NOMO-1 treated with DMSO at 0.1 percent for 48 hours (cell line): ENCODE results near the gene CAMTA1.

ENCODE experiments used
- DNase-seq: peaks from one replicate; lab custom pipeline; 2025; ENCODE audit not compliant: unreplicated experiment; lab: John Stamatoyannopoulos, UW

CAMTA1 gene

DNA sequence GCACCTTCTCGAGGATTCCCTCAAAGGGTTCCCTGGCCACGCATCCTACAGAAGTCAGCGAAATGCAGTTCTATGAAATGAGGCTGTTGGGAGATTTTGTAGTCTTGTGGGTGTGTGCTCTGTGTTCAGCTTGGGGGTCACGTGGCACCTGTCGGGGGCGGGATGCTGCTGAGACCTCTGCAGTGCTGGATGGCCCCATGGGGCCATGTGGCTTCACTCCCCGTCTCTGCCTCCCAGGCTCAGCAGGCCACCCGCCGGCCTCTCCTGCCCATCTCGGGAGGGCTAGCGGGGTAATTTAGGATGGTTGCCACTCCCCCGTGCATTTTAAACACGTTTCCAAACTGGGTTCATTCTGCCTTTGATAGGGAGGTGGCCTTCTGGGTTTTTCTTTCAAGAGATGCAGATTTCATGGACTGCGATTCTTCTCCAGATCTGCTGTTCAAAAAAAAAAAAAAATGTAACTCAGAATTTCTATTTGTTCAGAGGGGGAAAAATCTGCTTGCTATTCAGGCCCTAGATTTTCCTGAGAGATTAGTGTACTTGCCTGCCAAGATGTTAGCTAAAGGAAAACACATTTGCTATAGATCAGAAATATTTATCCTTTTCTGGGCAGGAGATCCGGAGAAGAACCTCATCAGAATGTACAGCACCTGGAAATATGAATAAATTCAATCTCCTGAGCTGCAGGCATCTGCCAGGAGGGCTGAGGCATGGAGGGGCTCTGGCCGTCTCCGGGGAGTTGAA is 708.6 kb downstream of the CAMTA1 start:
- no peak for DNase-seq

DNA sequence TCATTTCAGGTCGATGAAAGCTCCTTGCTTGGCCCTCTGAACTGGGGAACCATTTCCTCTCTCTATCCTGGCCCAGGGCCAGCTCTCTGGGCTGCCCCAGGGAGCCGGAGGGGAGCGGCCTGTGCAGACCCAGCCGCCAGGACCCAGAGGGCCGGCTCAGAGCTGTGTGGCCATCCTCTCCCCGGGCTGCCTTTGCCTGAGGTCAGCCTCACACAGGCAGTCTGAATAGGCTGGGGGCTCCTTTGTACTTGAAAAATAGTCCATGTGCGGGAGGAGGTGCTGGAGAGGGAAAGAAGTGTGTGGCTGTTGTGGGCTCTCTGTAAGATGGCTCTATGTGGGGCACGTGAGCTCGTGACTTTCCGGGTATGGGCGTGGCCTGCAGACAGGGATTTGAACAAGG is 710.7 kb downstream of the CAMTA1 start:
- no peak for DNase-seq

DNA sequence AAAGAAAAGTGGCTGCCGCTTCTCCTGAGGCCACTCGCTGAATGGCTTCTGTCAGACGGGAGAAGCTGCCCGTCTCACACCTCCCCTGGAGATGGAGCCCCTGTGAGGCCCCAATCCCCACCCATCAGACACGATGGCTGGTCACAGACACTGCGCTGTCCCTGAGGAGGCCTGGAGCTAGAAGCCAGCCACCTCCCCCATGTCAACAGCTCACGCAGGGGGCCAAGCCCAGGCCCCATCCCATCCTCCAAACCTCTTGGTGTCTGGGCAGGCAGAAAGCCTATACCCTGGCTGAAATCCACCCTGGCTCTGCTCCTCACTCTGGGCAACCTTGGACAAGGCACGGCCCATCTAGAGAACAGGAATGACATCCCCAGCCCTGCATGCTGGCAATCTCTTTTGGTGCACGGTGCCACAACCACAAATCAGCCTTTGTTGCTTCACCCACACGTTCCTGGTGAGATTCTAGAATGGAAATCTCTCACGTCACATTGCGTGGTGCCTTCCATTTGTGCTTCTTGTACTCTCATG is 711.9 kb downstream of the CAMTA1 start:
- DNase-seq, result no peak

DNA sequence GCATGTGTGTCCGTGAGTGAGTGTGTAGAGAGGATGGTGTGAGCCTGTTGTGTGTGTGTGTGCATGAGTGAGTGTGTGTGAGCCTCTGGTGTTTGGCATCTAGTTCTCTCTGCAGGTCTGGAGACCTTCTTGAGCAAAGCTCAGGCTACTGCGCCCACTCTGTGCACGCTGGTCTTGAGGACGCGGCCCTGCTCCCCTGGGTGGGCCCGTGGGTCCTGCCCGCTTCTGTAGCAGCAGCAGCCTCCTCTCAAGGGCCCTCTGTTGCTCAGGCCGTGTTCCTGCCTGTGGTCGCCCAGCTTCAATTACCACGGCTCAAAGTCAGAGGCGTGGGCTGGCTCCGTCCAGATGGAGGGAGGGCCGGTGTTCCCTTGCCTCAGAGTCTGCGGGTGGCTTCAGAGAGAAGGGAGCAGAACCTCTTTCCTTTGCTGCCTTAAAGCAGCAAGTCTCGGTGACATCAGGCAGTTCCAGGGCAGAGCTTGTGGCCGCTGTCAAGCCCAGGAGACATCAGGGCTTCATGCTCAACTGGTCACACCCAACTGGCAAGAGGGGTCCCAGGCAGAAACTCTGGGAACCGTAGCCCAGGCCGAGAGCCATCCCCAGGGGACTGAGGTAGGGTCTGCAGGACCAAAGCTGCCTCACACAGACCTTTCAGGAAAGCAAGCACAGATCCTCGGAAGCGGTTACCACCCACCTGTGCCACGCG is 715.3 kb downstream of the CAMTA1 start:
- DNase-seq, result no peak

DNA sequence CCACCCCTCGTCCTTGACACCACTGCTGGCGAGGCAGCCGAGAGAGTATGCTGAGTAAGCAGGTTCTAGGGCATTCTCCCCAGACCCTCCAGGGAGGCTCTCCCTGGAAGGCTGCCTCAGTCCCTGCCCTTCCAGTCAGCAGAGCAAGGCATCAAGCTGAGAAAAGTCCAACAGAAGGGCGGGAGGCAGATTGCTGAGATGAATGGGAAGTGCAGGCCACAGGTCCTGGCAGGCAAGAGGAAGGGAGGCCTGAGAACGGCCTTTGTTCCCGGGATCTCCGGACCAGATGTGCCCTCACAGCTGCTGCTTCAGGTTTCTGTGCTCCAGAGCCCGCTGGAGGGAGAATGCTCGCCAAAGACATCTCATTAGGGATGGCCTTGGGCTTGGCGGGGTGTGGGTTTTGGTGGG is 715.8 kb downstream of the CAMTA1 start:
- no peak for DNase-seq

DNA sequence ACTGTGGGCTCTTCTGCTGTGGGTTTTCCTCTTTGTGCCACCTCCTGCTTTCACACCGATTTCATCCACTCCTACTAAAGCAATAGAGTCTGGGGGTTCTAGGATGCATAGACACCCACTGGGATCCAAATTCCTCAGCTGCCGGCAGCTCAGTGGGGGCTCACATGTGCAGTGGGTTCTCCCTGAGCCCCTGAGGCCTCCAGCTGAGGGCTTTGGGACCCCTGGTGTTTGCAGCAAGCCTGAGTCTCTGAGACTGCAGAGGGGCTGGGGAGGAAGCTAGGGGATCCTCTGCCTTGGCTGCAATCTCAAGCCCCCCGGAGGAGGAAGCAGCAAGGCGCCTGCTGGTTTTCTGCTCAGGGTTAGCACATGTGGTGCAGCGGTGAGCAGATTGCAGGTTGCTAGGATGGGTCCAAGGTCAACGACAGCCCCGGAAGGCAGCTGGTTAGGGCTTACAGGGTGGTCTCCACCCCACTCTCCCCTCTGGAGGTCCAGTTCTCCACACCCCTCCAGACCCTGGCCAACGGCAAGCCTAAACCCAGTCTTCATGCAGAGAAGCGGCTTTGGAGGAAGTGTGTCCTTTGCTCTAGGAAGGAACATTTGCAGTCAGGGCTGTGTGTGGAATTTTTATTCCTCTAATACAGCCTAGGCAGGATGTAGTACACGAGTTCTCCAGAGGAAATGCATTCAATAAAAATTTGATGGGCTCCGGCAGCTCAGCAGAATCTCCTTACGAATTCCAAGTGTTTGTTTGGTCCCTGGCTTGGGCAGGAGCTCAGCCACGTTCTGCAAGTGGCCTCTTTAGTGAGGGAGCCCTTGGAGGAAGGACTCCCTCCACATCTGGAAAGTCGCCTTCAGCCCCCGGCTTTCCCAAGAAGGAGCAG is 716.7 kb downstream of the CAMTA1 start:
- DNase-seq, result no peak

DNA sequence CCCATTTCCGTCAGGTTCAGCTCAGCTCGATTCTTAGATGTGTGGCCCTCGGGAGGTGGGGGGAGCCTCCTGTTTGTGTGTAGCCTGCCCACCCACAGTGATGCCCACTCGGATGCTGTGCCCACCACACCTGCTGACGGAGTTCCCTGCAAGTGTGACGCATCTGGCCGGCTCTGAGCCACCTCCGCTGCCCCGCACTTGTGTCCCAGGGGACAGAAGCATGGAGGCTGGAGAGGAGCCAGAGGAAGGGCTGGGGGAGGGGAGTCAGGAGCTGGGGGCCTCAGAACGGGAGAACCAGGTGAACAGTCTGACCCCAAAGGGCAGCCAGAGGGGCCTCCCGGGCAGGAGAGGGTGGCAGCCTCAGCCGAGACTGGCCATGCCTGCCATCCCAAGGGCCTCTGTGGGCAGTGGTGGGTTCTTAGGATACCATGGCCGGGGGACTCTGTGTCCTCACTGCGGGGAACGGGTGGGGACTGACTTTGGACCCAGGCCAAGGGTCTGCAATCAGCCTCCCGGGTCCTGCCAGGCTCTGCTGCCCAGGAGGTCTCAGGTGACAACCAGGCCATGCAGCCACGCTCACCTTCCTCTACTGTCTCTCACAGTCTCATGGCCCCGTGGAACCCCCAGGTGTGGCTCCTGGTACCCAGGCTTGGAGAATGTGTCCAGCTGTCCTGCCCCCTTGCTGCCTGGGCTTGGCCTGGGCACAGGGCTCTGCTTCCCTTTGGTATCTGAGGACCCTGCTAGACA is 718.6 kb downstream of the CAMTA1 start:
- DNase-seq, result no peak

DNA sequence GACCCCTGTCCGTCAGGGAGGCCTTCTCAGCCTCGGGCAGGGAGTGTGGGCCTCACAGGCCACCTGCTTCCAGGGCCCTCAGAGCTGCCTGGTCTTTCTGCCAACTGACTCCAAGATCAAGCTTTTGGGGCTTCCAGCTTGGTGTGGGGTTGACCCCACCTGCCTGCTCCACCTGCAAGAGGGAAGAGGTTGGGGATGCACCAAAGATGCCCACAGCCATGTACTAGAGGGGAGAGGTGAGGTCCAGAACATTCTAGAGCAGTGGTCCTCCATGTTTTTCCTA is 719.1 kb downstream of the CAMTA1 start:
- no peak for DNase-seq

DNA sequence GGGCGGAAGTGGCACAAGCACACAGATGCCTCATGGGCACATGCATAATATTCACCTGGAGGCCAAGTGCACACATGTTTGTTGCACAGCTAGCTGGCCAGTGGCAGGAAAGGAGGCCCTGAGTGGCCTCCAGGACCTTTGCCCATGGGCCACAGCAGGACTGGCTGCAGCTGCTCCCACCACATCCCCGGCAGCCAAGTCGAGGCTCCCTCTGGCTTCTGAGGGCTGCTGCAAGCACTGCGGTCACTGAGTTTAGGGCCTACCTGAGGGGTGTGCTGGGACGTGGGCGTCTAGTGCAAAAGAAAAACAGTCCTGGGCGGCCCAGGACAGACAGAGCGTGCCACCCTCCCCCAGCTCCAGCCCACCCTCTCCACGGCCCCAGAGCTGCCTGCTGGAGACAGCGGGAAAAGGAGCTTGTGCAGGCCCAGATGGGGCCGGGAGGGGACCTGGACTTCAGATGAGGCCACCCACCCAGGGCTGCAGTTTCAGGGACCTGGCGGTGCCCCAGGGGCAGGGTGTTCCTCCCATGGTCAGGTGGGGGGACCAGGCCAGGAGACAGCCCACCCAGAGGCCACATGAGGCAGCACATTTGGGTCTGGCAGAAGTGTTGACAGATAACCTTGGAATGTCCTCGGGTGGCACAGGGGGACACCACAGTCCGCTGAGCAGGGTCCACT is 720.0 kb downstream of the CAMTA1 start:
- no peak for DNase-seq

DNA sequence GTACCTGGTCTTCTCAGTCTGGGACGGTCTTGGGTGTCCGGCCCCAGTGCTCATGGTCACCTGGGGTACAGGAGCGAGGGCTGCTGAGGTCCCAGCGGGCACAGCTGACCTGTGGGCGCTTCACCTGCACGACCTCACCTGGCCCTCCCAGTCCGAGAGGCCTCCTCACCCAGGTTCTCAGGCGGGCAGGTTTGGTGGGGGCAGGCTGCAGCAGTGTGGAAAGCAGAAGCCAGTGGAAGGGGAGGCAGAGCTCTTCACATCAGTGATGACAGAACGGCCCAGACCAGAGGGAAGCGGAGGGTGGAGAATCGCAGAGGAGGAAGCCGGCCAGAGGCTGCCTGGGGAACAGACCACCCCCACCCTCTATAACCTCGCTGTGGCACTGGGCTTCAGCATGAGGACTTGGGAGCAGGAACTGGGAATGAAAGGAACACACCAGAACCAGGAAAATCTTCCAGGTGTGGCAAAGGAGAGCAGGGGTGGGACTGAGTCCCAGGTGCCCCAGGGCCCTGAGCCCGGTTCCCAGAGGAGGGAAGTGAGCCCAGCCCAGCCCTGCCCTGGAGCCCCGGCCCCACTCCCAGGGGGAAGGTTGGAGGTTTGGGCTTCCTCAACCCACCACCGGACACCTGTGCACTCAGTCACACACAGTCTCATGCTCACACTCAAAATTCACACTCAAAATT is 720.7 kb downstream of the CAMTA1 start:
- DNase-seq, result no peak

DNA sequence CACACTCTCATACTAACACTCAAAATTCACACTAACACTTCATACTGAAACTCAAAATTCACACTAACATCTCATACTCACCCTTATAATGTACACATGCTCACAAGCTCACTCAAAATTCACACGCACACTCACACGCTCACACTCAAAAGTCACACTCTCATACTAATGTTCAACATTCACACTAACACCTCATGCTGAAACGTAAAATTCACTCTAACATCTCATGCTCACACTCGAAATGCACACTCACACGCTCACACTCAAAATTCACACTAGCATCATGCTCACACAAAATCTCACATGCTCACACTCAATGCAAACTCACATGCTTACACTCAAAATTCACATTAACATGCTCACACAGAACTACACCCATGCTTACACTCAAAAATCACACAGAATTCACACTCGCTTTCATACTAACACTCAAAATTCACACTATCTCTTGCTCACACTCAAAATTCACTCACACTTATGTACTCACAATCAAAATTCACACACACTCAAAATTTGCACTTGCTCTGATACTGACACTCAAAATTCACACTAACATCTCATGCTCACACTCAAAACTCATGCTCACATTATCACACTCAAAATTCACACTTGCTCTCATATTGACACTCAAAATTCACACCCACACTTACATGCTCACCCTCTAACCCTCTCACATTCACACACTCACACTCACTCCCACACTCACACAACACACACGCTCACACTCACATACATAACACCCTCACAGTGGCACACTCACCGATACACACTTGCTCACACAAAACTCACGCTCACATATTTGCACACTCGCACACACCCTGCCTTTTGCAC is 721.4 kb downstream of the CAMTA1 start:
- no peak for DNase-seq

DNA sequence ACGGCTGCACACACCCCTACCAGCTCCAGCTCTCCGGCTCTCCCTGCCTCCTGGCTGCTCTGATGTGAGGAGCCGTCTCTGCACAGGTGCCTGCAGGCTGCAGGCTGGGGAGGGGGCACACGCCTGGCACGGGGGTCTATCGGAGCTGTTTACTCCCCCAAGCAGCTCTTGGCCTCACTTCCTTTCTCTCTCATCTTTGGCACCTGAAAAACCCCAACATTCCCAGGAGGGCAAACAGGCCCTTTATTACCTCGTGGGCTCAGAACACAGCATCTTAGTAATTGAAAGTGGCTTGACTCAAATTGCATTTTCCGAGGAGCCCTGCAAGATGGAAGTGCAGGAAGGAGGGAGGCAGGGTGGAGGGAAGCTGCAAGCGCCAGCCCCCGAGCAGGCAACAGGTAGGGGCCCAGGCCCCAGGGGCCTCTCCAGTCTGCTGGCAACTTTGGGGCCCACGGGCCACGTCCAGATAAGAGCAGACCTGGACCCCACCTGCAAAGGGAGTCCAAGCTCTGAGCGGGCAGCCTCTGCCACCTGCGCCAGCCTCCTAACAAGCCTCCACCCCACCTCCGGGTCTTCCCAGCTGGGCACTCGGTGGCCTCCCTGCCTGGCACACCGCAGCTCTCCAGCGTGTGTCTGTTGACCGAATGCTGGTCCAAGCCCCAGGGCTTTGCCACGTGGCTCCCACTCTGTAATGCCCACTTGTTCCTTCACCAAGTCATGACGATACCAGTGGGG is 722.2 kb downstream of the CAMTA1 start:
- no peak for DNase-seq

DNA sequence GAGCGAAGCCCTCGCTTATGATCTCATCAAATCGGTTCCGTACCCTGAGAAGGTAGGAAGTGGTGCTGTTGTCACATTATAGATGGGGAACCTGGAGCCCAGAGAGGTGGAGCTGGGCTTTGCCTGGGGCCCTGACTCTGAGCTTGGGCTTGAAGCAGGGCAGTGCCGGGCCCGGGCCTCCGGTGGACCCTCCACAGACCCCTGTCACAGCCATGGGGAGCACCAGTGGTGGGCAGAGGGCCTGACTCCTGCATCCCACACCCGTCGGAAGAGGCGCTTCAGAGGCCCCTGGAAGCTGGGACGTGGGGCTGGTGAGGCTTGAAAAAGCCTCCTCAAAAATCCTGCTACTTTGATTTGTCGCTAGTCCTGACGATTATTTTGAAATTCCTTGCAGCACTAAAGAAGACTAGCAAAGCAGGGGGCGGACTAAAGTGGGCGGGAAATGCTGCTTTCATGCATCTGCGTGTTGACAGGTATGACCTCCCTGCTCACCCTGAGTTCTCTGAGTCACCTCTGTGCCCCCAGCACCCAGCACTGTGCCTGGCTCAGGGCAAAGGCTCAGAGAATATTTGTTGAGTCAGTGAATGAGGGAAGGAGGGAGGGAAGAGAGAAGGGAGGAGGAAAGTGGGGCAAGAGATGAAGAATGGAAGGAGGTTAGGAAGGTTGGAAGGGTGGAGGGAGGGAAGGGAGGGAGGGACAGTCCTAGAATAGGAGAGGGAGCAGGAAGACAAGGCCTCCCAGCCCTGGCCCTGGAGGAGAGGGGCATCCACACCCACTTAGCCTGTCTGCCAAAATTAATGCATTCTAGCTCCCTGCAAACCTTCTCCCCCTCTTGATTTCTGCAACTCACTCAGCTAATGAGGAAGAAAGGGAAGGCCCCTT is 723.0 kb downstream of the CAMTA1 start:
- no peak for DNase-seq

DNA sequence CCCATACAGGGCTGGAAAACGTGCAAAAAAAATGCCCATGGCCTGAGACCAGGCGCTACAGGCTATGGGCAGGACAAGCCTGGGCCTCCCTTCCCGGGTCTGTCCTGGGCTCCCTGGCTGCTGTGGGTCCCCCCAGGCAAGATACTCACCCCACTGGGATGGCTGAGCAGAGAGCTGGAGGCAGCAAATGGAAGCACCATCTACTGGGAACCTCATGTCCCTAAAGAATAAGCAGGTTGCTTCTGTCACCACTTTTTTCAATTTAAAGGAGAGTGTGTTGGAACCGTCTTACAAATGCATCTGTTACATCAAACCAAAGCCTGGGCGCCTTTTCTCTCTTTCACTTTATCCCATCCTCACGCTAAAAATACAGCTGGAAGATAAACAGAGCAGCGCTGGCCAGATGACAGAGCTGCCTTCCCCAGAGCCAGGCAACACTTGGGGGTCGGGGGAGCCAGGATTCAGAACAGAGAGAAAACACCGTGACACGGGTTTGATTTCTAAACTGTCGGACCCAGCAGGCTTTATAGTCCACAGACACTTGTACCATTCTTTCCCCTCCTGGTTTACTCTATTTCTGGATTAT is 723.8 kb downstream of the CAMTA1 start:
- DNase-seq, result no peak

DNA sequence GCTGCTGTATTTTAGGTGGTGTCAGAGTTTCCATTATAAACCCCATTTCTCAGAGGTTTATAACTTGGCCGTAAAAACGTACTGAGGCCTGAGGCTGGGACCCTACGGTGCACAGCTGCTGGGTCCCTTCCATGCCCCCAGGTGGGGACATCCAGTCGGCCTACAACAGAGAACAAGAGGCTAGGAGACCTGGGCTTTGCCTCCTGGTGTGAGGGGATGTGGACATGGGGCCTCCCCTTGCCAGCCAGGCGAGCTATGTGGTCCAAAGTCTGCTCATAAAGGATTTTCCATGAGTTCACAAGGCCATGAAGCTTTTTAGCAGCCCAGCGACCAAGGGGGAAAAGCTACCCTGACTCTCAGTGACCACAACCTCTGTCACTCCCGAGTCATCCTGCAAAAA is 724.3 kb downstream of the CAMTA1 start:
- no peak for DNase-seq

DNA sequence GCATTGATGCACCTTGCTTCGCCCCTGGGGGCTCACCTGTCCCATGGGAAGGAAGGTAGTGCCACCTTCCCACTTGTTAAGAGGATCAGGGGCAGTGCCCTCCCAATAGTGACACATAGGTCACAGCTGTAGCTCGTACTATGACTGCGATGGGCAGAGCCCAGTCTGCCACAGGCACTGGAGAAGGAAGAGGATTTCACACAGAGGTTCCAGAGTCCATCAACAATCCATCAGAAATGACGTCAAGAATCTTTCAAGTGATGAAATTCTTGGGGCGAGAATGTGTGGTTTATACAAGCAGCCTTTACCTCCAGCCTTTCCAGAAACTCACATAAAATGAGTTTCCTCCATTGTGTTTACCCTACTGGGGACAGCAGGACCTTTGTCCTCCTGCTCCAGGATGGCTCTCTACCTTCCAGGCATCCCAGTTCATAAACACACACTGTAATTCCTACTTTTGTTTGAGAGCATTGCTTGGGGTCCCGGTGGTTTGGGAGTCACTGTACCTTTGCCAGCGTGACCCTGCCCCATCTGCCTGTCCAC is 725.2 kb downstream of the CAMTA1 start:
- DNase-seq, result no peak

DNA sequence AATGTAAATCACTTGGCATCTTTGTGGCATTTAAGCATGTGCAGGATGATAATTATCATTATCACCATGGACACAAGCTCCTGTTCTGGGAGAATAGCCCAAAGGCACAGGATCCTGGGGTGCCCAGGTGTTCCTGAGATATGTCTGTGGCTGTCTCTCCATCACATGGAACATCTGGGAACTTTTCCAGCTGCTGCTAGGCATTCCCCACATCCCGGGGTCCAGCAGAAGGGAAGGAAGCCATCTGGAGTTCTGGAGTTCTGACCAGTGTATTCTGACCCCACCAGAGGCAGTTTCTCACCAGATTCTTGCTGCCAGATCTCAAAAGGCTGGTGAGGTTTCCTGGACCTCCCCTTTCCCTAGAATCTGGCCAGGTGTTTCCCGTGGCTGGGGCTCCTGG is 726.1 kb downstream of the CAMTA1 start:
- no peak for DNase-seq
